ENCODE data around the gene MYO7B.

GRCh38 chr2:127636248-127637235 is 101.1 kb downstream of the MYO7B start:
- TF ChIP-seq CTCF (IDR thresholded peaks at IDR 0.05) (no peak), POLR2AphosphoS5 (IDR thresholded peaks at IDR 0.05) (no peak), POLR2A (IDR thresholded peaks at IDR 0.05) (no peak), EP300 (IDR thresholded peaks at IDR 0.05) (no peak)

Measured in stomach (tissue), 4 donors.